GM21360 (cell line): ENCODE measurements around the gene UBTD1.

Source experiments
- ATAC-seq: cut with Tn5 transposase; IDR thresholded peaks from one replicate; pipeline ENCODE4 v1.9.1; 2021; ENCODE audit warnings: mild to moderate bottlenecking, moderate library complexity; ENCODE audit not compliant: unreplicated experiment

UBTD1 gene

DNA sequence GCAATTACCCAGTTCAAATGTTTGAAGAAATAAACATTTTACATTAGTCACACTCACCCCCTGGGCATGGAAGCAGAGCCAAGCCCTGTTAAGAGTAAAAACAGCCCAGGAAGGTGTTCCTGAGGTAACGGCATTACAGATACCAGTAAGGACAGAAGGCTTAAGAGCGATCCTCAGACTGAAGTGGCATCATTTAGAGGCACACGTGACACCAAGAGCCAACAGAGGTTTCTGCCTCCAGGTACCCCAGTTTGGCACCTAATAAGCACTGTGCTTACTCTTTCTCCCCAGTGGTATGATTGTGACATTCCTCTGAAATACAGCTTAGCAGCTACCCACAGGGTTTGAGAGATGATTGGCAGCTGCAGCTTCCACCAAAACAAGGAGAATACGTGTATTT, 17.7 kb upstream of the UBTD1 start:
- ATAC-seq, result no peak

DNA sequence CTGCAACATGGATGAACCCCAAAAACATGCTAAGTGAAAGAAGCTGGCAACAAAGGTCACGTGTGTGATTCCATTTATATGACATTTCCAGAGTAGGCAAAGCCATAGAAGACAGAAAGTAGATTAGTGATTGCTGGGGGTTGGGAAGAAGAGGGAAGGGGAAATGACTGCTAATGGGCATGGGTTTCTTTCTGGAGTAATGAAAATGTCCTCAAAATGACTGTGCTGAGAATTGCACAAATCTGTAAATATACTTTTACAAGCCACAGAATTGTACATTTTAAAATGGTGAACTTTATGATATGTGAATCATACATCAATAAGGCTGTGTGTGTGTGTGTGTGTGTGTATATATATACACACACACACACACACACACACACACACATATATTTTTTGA, 16.3 kb upstream of the UBTD1 start:
- ATAC-seq, result no peak

DNA sequence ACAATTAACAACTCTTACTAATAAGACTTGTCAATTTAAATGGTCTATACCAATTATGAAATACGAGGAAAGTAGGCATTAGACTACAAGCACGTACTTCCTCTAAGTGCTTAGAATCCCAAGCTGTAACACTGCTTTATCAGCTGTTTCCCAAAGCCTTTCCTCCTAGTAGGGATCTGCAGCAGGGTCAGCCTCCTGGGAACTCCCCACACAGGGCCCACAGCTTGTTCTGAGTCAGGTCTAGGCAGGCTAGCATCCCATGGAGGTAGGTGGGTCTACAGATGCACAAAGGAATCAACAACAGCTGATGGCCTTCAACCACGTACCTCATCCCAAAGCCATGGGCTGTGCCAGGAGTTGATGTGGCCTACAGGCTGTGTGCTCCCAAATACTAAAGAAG, 15.2 kb upstream of the UBTD1 start:
- ATAC-seq, result no peak

DNA sequence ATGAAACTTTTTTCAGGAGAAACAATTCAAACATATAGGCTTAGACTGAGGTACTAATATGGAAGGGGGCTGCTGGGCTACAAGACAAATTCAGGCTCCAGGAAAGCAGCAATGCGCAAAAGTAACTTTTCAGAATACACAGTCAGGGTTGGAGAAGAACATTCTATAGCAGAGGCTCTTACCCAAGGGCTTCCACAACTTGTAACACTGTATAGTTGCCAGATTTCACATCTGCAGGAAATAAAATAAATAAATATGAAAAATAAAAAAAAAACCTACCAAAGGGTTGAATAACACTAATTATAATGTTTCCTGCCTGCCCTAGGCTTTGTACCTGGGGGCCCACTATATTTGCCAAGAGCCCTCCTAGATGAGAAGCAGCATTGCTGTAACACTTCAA, 14.8 kb upstream of the UBTD1 start:
- ATAC-seq, result no peak

DNA sequence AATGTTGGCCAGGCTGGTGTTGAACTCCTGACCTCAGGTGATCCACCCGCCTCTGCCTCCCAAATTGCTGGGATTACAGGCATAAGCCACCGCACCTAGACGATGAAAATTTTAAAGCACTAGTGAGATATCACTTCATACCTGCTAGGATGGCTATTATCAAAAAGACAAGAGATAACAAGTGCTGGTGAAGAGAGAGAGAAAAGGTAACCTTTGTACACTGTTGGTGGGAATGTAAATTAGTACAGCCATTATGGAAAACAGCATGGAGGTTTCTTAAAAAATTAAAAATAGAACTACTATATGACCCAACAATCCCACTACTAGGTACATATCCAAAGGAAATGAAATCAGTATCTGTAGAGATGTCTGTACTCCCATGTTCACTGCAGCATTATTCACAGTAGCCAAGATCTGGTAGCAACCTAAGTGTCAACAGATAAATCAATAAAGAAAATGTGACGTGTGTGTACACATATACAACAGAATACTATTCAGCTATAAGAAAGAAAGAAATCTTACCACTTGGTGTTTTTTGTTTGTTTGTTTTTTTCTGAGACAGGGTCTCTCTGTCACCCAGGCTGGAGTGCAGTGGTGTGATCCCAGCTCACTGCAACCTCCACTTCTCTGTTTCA, 13.0 kb upstream of the UBTD1 start:
- no peak for ATAC-seq

DNA sequence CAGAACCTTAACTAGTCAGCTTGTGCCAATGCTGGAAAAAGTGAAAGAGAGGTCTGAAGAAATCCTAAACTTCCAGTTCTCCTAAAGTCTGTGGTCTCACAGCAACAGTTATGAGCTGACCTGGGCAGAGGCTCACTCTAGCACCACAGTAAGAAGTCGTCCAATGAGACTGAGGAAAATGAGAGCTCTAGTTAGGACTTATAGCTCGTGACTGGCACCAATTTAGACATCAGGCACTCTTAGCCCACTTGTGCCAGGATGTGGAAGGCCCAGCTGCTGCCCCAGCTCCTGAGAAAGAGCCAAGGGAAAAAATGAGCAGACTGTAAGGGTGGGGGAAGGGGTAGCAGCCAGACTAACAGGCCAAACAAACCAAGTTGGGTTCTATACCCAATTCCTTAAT, 8.1 kb upstream of the UBTD1 start:
- ATAC-seq, result no peak

DNA sequence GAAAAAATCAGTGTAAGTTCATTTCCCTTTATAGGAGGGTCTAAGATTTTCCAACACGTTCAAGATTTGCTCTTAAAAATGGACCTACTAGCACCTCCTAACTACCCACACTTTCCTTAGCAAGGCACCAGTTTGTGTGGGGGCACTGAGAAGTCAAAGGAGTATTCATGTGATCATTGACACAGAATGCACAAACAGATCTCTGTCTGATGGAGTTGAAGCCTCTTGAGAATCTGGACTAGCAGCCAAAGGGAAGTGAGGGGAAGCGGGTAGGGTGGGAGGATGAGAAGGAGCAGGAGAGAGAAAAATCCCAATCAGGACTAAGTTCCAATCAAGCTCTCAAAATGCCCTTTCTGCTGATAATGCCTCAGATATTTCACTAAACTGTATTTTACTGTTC, 4.6 kb upstream of the UBTD1 start:
- ATAC-seq, result no peak

DNA sequence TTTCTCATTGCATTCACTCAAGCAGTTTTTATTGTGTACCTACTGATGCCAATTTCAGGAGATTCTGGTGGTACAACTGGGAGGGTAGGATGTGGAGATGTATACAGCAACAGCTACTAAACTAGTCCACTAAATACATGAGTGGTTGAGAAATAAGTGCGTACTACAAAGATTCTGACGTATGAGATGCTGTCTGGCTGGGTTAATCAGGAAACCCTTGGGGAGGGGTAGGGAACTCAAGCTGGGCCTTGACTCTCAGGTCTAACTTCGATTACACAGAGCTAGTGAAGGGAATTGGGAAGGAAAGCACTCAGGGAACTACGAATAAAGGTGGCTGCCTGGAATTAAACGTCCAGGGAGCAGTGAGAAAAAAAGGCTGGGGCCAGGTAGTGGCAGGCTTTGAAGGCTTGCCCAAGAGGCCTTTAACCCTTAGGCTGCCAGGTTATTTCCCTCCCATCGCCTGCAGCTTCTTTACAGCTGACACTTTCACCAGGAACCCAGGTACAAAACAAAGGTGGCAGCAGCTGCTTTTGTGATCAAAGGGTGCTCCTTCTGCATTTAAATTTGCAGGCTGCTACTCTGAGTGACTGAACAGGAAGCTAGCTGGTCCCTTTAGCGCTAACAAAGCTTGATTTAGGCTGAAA, 3.7 kb upstream of the UBTD1 start:
- ATAC-seq, result no peak

DNA sequence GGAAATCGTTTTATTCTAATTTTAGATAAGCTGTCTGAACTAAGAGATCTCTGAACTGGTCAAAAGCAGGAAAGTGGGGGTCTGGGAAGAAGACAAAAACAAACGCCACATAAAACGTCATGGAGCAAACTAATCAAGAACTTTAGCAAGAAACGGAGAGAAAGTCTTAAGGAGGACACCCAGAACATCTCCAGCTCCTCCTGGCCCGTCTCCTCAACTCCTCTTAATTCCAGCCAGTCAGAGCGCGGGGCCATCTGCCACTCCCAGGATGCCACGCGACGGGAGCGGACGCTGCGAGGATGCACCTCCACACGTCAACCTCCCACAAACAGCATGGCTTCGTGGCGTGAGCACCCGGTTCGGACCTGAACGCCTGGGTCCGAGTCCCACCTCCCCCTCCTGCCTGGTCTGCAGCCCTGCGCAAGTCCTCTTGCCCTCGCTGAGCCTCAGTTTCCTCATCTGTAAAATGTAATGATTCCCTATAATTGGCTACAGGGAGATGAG, 1.1 kb upstream of the UBTD1 start:
- ATAC-seq, result peak; percentile 29

DNA sequence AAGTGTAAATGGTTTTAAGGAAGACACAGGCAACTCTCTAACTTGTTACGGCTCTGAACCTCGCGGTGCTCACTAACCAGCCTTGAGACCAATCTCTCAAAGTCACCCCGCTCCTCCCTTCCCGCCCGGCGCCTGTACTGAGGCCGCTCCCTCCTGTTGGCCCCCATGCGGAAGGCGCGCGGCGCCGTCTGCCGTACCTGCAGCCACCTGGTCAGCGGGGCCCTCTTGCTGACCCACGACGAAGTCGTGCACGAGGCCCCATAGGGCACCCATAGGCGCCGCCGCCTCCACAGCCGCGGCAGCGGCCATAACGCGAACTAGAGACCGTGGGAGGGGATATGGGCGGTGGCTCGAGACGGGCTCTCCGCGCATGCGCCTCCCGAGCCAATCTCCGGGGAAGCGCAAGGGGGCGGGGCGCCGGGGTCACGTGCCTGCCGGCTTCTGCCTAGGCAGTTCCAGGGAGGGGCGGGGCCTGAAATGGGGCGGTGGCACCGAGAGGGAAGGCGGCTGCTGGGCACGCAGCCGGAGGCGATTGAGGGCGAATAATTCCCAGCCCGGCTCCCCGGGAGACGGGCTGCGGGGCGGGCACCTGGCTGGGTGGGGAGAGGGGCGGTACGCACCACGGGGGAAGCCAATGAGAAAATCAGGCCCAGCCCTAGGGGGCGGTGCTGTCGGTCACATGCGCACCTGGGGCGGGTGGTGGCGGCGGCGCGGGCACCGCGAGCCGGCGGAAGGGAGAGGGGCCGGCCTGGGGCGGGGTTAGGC, 466 bp upstream of the UBTD1 start, which contains the start of gene MMS19:
Gene MMS19, minus strand, starts transcription at position 347 of the 765 bp plus-strand sequence. Its CDS starts 38 bp downstream, at position 309.
- peak; percentile 91 for ATAC-seq

DNA sequence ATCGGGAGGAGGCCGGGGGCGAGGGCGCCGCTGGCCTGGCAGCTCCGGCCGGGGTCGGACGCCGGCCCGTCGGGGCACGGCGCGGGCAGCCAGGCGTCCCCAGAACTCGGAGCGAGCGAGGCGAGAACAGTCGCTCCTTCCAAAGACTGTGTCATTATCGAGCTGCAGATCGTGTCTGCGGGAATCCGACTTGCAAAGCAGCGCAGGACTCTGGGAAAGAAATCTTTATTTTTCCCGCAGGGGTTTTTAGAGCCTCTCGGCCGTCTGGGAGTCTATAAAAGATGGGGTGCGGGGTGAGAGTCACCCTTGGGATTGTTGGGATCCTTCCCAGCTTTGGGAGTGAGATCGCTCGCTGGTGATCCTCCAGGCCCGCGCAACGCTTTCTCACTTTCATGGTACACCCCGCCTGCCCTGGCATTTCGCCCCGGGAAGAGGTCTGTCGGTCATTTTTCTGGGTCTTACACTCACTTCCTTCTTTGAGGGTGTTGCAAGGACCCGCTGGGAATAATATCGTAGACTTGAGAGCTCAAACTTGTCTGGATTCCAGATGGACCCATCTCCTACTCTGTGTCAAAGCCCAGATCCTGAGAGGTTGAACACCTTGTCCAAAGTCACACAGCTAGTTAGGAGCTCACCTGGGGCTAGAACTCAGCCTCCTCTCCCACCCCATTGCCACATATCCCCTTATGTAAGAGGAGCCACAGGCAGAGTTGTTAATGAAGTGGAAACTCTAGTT, 1.0 kb downstream of the UBTD1 start:
- no peak for ATAC-seq

DNA sequence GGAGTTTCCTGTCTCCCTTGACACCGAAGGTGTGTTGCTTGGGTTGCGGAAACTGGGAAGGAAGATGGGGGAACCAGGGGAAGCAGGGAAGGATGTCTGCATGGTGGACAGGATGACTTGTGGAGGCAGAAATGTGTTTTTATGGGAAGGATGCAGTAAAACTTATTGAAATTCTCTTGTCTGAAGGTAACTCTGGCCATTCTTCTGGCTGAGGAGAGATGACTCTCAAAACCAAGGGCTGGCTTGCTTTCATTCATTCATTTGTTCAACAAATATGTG, 1.5 kb downstream of the UBTD1 start:
- no peak for ATAC-seq

DNA sequence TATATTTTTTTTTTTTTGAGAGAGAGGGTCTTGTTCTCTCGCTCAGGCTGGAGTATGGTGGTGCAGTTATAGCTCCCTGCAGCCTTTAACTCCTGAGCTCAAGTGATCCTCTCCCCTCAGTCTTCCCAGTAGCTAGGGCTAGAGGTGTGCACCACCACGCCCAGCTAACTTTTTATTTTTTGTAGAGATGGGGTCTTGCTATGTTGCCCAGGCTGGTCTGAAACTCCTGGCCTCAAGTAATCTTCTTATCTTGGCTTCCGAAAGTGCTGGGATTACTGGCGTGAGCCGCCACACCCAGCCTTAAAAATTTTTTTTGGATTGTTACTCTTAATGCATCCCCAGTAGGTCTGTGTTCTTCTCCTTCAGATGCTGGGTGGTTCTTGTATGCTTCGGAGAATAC, 4.2 kb downstream of the UBTD1 start:
- no peak for ATAC-seq

DNA sequence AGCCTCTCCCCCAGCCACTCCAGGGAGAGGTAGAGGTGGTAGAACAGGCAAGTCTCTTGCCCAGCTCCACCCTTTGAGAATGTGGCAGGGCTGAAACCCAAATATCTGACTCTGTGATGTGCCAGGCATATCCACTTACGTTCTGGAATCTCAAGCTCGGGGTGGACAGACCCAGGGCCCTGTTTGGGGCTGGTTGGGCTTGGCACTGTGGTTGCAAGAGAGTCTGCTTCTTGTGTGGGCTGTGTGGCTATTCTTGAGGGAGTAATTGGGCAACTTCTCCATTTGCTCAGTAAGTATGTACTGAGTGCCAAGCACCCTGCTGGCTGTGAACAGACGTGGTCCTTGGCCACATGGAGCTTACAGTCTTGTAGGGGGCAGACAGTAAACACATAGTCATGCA, 4.7 kb downstream of the UBTD1 start:
- ATAC-seq, result no peak

DNA sequence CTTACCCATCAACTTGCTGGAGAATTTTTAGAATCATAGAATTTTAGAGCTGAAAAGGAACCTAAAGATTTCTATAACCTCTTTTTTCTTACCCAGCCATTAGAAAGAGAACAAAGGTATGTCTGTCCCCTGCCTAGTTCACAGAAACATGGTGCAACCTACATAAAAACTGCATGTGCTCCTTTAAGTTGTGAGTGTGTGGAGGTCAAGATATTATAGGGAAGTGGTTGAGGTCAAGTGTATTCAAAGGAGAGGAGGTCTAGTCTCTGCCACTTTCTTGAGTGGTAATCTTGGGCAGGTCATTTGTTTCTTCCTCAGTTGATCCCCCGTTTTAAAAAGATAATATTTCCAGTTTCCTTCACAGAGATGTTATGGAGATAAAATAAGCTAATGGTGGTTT, 6.4 kb downstream of the UBTD1 start:
- ATAC-seq, result no peak

DNA sequence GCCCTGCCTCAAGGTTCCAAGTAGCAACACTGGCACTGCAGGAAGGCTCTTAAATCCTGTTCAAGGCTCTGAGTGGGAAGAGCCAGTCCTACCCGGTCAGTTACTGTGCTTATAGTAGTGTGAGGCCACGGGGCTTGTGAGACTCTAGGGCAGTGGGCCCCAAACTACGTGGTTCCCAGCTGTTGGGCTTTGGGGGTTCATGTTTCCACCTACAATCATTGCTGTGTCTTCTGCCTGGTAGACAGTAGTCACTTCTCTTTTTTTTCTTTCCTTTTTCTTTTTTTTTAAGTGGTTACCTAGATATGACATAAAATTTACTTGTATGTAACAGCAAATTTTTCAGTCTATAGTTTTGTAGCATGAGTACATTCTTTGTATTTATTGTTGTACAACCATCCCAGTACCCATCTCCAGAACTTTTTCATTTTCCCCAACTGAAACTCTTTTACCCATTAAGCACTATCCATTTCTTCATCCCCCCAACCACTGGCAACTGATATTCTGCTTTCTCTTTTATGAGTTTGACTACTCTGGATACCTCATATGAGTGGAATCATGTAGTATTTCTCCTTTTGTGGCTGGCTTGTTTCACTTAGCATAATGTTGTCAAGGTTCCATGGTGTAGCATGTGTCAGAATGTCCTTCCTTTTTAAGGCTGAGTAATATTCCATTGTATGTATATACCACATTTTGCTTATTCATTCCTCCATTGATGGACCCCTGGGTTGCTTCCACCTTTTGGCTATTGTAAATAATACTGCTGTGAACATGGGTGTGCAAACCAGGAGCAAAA, 7.7 kb downstream of the UBTD1 start:
- no peak for ATAC-seq

DNA sequence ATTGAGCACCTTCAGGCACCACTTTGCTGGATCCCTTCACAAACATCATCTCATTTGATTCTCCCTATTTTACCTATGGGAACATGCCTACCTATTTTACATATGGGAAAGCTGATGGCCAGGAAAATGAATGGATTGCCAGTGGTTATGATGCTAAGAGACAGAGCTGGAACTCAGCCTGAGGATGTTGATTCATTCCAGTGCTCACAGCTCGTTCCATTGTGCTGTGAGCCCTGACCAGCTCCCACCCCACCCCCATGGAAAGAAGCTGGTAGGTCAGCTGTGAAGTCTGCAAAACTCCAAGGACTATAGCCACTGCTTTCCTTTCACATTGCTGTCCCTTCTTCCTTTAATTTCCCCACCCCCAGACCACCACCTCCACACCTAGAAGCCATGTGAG, 9.6 kb downstream of the UBTD1 start:
- no peak for ATAC-seq

DNA sequence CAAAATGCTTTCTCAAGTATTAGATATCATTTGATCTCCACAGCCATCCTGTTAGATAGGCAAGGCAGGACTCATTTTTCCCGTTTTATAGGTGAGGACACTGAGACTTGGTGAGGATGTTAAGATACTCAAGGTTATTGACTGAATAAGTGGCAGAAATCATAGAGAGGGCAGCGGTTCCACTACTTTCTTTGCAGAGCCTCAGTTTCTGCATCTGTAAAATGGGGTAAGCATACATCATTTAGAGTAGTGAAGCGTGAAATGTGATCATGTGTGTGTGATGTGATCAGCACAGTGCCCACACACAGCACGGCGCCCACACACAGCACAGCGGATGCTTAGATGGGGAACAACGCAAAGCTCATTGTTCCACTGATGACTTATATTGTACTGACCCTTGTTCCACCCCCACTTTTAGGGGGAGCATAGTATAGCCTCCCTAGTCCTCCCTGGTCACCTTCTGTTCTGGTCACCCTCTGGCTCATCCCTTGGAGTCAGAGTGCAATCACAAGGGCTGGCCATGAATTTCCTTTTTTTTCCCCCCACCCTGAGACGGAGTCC, 10.5 kb downstream of the UBTD1 start:
- no peak for ATAC-seq

DNA sequence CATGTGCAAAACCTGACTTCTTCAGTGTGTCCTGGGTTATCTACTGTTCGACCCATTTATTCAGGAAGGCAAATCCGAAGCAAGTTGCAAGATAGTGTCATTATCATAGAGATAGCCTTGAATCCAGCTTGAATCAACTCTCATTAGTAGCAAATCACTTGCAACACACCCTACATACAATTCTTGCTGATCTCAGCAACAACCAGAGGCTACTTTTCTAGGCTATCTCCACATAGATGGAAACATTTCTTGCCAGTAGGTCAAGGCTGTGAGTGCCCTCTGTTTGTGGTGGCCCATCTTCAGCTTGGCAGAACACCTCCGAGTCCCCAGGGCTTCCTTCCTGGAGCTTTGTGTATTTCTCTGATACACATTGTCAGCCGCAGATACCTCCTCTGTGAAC, 12.0 kb downstream of the UBTD1 start:
- ATAC-seq, result no peak

DNA sequence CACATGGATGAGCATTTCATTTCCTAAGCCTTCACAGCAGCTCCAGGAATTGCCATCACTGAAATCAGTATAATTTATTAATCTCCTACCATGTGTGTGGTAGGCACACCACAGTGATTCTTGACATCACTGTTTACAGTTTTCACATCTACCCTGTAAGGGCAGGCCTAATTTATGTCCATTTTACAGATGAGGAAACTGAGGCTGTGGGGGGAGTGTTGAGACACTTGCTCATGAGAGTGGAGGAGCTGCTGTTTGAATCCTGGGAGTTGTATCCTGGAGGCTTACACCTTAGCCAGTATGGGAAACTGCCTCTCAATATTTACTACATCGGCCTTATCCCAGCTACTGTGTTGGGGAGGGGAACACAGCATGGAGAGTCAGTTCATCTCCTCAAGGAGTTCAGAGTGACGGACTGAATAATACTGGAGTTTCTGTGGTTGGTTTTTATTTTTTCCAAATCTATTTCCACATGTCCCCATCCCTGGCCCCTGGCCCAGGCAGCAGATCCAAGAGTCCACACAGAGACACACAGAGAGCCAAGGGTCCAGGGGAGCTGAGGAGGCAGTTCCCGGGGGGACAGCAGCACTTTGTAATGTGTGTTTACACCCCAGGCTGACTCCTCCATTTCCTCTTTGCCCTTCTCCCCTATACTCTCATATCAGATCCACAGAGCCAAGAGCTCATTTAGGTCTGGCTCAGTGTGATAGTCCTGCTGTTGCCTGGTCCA, 13.2 kb downstream of the UBTD1 start:
- ATAC-seq, result no peak
